GM12865 (cell line): ENCODE data around the gene GPR161.

Source experiments
- DNase-seq: peaks from one replicate; pipeline ENCODE4 v3.0.0; 2010; ENCODE audit warnings: low read depth
- H3K4me3 ChIP-seq: 2 replicates; pipeline ENCODE4 v1.5.1; 2011; ENCODE audit warnings: mild to moderate bottlenecking, low read depth, low read length, control low read depth
- CTCF ChIP-seq: IDR thresholded peaks from 2 replicates; pipeline ENCODE4 v1.5.1; 2011; ENCODE audit warnings: low read length, control low read depth, low read depth, inconsistent platforms; ENCODE audit not compliant: insufficient read depth; ENCODE audit errors: missing control alignments

Gene GPR161

GRCh38 chr1:168091720-168092550, 44.8 kb downstream of the GPR161 start:
- no peak overlapping the region for H3K4me3 ChIP-seq
- no peak for DNase-seq
- no peak for TF ChIP-seq CTCF

GRCh38 chr1:168091063-168091462, 45.7 kb downstream of the GPR161 start:
- no peak overlapping the region for H3K4me3 ChIP-seq
- TF ChIP-seq CTCF = no peak
- DNase-seq = no peak

GRCh38 chr1:168090395-168090794, 46.3 kb downstream of the GPR161 start:
- no peak for DNase-seq
- no peak for TF ChIP-seq CTCF
- H3K4me3 ChIP-seq = no peak overlapping the region

GRCh38 chr1:168089979-168090337, 46.8 kb downstream of the GPR161 start:
- no peak overlapping the region for H3K4me3 ChIP-seq
- no peak for TF ChIP-seq CTCF
- DNase-seq = no peak

- no peak for TF ChIP-seq CTCF
- no peak for DNase-seq
- H3K4me3 ChIP-seq = no peak overlapping the region
Measured at GRCh38 chr1:168089326-168089978, 47.3 kb downstream of the GPR161 start.

- no peak overlapping the region for H3K4me3 ChIP-seq
- no peak for DNase-seq
- no peak for TF ChIP-seq CTCF
Measured at GRCh38 chr1:168088511-168089325, 48.0 kb downstream of the GPR161 start.
